RWPE2 (cell line): ENCODE results near the gene GLB1L.

ENCODE experiments used
- ATAC-seq: fragments of 200-7000 bp; cut with Tn5 transposase; 3 replicates; pipeline ENCODE4 v1.9.1; 2021; ENCODE audit warnings: low read depth
- DNase-seq: peaks from one replicate; pipeline ENCODE4 v3.0.0-alpha.2; 2020; ENCODE audit warnings: low spot score
- H3K27ac ChIP-seq: fragments of 450-650 bp; 2 replicates; pipeline ENCODE4 v1.5.1; 2017; ENCODE audit warnings: mild to moderate bottlenecking; ENCODE audit not compliant: poor library complexity, severe bottlenecking
- H3K27me3 ChIP-seq: fragments of 250-450 bp; sonication (Bioruptor Pico); 2 replicates; pipeline ENCODE4 v1.5.1; 2021; ENCODE audit warnings: mild to moderate bottlenecking, moderate library complexity; ENCODE audit not compliant: insufficient read depth, poor library complexity, severe bottlenecking
- H3K36me3 ChIP-seq: fragments of 250-450 bp; sonication (Bioruptor Pico); 2 replicates; pipeline ENCODE4 v1.5.1; 2020; ENCODE audit warnings: low read depth, mild to moderate bottlenecking, moderate library complexity
- H3K4me1 ChIP-seq: fragments of 250-450 bp; sonication (Bioruptor Pico); 2 replicates; pipeline ENCODE4 v1.5.1; 2021; ENCODE audit warnings: mild to moderate bottlenecking, moderate library complexity; ENCODE audit not compliant: insufficient read depth, poor library complexity, severe bottlenecking
- H3K4me3 ChIP-seq: fragments of 250-450 bp; sonication (Bioruptor Pico); 2 replicates; pipeline ENCODE4 v1.5.1; 2021; ENCODE audit warnings: mild to moderate bottlenecking, moderate library complexity; ENCODE audit not compliant: severe bottlenecking
- H3K9me3 ChIP-seq: fragments of 250-450 bp; sonication (Bioruptor Pico); 2 replicates; pipeline ENCODE4 v1.5.1; 2021; ENCODE audit warnings: mild to moderate bottlenecking, moderate library complexity; ENCODE audit not compliant: severe bottlenecking
- TF ChIP-seq, protein P1 (sequence below): fragments of 450-650 bp; IDR thresholded peaks from one replicate; pipeline ENCODE4 v1.5.1; 2017; ENCODE audit warnings: mild to moderate bottlenecking, moderate library complexity; ENCODE audit not compliant: poor library complexity, severe bottlenecking

GLB1L gene

GRCh38 chr2:219220652-219221402, 24.4 kb downstream of the GLB1L start:
- TF ChIP-seq, protein P1, sequence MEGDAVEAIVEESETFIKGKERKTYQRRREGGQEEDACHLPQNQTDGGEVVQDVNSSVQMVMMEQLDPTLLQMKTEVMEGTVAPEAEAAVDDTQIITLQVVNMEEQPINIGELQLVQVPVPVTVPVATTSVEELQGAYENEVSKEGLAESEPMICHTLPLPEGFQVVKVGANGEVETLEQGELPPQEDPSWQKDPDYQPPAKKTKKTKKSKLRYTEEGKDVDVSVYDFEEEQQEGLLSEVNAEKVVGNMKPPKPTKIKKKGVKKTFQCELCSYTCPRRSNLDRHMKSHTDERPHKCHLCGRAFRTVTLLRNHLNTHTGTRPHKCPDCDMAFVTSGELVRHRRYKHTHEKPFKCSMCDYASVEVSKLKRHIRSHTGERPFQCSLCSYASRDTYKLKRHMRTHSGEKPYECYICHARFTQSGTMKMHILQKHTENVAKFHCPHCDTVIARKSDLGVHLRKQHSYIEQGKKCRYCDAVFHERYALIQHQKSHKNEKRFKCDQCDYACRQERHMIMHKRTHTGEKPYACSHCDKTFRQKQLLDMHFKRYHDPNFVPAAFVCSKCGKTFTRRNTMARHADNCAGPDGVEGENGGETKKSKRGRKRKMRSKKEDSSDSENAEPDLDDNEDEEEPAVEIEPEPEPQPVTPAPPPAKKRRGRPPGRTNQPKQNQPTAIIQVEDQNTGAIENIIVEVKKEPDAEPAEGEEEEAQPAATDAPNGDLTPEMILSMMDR: no peak
- Histone ChIP-seq H3K4me1 (peaks cover 4% of the 10 kb centered on the region), H3K9me3 (no peaks in the 10 kb centered on the region), H3K27me3 (no peaks in the 10 kb centered on the region), H3K27ac (no peak overlapping the region), H3K4me3 (no peak overlapping the region), H3K36me3 (peaks cover 42% of the 10 kb centered on the region)
- ATAC-seq (no peak), DNase-seq (no peak)

GRCh38 chr2:219219784-219220532, 25.3 kb downstream of the GLB1L start:
- no peak for DNase-seq
- Histone ChIP-seq H3K4me3 (no peak overlapping the region), H3K27me3 (no peaks in the 10 kb centered on the region), H3K27ac (peak overlapping the region; percentile 91), H3K36me3 (peaks cover 45% of the 10 kb centered on the region), H3K9me3 (no peaks in the 10 kb centered on the region), H3K4me1 (peaks cover 4% of the 10 kb centered on the region)
- TF ChIP-seq, protein P1: no peak
- no peak for ATAC-seq

- H3K27ac ChIP-seq: peak within 1 kb of the TSS; percentile 91
- H3K9me3 ChIP-seq: no peaks in the 10 kb centered on the region
- H3K36me3 ChIP-seq: peaks cover 45% of the 10 kb centered on the region
- peak; percentile 66 for ATAC-seq
- peak; percentile 95 for DNase-seq
- H3K27me3 ChIP-seq: no peaks in the 10 kb centered on the region
- peak within 1 kb of the TSS; percentile 43 for H3K4me3 ChIP-seq
- peaks cover 4% of the 10 kb centered on the region for H3K4me1 ChIP-seq
- TF ChIP-seq, protein P1: no peak
These were observed 26.2 kb downstream of the GLB1L start, which contains the start of gene ABCB6 for GRCh38 chr2:219218732-219219701. ABCB6 (minus strand) TSS chr2:219218958; CDS start chr2:219218673, 285 bp downstream.

DNA sequence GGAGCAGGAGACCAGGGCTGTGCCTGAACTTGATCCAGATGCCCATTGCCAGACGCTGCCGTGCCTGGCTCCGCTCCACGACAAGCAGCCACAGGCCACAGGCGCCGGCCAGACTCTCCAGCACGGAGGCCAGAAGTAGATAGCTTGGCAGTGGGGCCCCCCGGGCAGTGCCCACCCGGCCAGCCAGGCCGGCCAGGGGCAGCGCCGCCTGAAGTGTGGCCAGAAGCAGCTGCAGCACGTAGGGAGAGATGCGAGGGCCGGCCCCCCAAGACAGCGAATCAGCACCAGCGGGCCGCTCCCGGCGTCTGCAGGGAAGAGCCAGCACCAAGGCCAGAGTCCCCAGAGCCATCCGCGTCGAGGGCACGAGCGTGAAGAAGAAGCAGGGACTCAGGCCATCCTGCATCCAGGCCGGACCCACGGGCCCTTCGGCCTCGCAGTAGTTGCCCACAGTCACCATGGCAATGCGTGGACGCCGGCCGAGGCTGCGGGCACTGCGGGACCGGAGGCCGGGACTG, 27.0 kb downstream of the GLB1L start:
- DNase-seq: no peak
- Histone ChIP-seq H3K9me3 (no peaks in the 10 kb centered on the region), H3K27ac (peak overlapping the region; percentile 91), H3K27me3 (no peaks in the 10 kb centered on the region), H3K36me3 (peaks cover 45% of the 10 kb centered on the region), H3K4me3 (peak overlapping the region; percentile 43), H3K4me1 (peaks cover 4% of the 10 kb centered on the region)
- peak; percentile 72 for ATAC-seq
- TF ChIP-seq, protein P1: no peak
